GM06990 (cell line): Measurements from ENCODE around the gene CCDC197.

Experiments used
- DNase-seq: peaks from one replicate; pipeline ENCODE4 v3.0.0-alpha.2; 2011; ENCODE audit not compliant: insufficient read length; ENCODE audit errors: extremely low read depth
- H3K27me3 ChIP-seq: replicated peaks from 2 replicates; pipeline ENCODE4 v1.6.0; 2011; ENCODE audit warnings: low read length; ENCODE audit not compliant: control insufficient read depth, insufficient read depth
- H3K36me3 ChIP-seq: 2 replicates; pipeline ENCODE4 v1.5.1; 2011; ENCODE audit warnings: low read length; ENCODE audit not compliant: control insufficient read depth, insufficient read depth
- H3K4me3 ChIP-seq: replicated peaks from 2 replicates; pipeline ENCODE4 v1.5.1; 2011; ENCODE audit warnings: low read depth, mild to moderate bottlenecking, control low read depth, low read length
- CTCF ChIP-seq: IDR thresholded peaks from 2 replicates; pipeline ENCODE4 v1.5.1; 2011; ENCODE audit warnings: low read length, control low read depth, mild to moderate bottlenecking, inconsistent platforms; ENCODE audit not compliant: insufficient read depth, poor library complexity, severe bottlenecking

The CCDC197 gene

GRCh38 chr14:94050231-94050880 lies 53.3 kb downstream of the CCDC197 start:
- no peak for TF ChIP-seq CTCF
- DNase-seq: no peak
- Histone ChIP-seq H3K4me3 (no peak overlapping the region), H3K27me3 (no peaks in the 10 kb centered on the region), H3K36me3 (peaks cover 38% of the 10 kb centered on the region)

- peak; percentile 29 for TF ChIP-seq CTCF
- Histone ChIP-seq H3K4me3 (no peak overlapping the region), H3K36me3 (peaks cover 39% of the 10 kb centered on the region), H3K27me3 (no peaks in the 10 kb centered on the region)
- no peak for DNase-seq
These were observed 54.0 kb downstream of the CCDC197 start for GRCh38 chr14:94051115-94051514.

GRCh38 chr14:94051779-94052178 lies 54.7 kb downstream of the CCDC197 start:
- no peak for DNase-seq
- peaks cover 39% of the 10 kb centered on the region for H3K36me3 ChIP-seq
- TF ChIP-seq CTCF: no peak
- no peaks in the 10 kb centered on the region for H3K27me3 ChIP-seq
- H3K4me3 ChIP-seq: no peak overlapping the region

GRCh38 chr14:94052199-94052598 lies 55.1 kb downstream of the CCDC197 start:
- Histone ChIP-seq H3K36me3 (peaks cover 39% of the 10 kb centered on the region), H3K4me3 (no peak overlapping the region), H3K27me3 (no peaks in the 10 kb centered on the region)
- TF ChIP-seq CTCF: no peak
- no peak for DNase-seq

GRCh38 chr14:94052662-94053061 lies 55.6 kb downstream of the CCDC197 start:
- peaks cover 37% of the 10 kb centered on the region for H3K36me3 ChIP-seq
- TF ChIP-seq CTCF: no peak

GRCh38 chr14:94054401-94054800 lies 57.3 kb downstream of the CCDC197 start:
- peaks cover 31% of the 10 kb centered on the region for H3K36me3 ChIP-seq
- H3K4me3 ChIP-seq: no peak overlapping the region
- no peaks in the 10 kb centered on the region for H3K27me3 ChIP-seq
- DNase-seq: no peak
- TF ChIP-seq CTCF: no peak

More at GRCh38 chr14:94052662-94053061, 55.6 kb downstream of the CCDC197 start:
- Histone ChIP-seq H3K27me3 (no peaks in the 10 kb centered on the region), H3K4me3 (no peak overlapping the region)
- no peak for DNase-seq
